LoVo (cell line): ENCODE measurements around the gene ZKSCAN7.
A peak's percentile ranks its signal among the peaks of the same experiment; 100 is the strongest.
"Not testable (repeated sequence)": the region's sequence is repeated elsewhere in the genome, so short reads cannot be mapped to it uniquely, and the experiment has no call there.

Experiments
- DNase-seq: peaks from one replicate; pipeline ENCODE4 v3.0.0-alpha.2; 2016; ENCODE audit warnings: low spot score

ZKSCAN7 gene

DNA sequence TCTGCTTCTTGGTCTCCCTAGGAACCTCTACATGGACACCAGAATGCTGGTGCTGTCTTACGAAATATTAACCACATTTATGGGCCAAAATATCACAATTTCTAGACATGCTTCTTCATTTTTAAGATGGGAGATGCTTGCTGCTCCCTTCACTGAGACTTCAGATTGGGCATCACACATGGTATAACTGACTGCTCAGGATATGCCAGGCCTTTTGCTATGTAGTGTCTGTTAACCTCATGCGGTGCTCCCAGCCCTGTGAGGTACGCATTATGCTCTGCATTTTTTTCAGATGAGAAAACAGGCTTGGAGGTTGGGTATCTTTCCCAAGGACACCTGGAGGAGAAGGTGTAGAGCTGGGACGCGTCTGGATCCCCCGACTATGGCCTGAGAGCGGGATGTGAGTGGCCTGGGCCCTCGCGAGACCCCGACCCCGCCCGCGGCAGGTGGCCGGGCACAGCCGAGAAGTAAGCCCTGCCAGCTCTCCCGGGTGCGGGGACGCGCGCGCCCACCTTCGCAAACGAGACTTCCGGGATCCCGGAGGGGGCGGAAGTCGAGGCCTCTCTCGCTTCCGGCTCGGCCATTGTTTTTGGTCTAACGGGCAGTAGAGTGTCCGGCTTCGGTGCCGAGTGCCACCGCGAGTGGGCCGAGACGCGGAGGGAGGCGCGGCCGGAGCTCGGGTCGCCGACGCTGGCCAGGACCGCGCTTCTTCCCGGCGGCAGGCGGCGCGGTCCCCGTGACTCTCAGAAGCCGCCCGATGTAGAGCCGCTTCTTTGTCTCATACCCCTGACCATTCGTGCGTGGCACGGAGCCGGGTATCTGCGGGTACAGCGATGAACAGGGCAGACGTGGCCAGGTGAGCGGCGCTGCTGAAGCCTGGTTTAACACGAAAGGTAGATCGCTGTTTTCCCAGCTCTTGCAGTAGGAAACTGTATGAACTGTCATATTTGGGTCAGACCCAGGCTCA, at the start of gene ZKSCAN7:
Gene ZKSCAN7 (plus strand): TSS at position 568 of the 967 bp plus-strand sequence. CDS start 1,855 bp downstream, outside the sequence.
- no peak for DNase-seq

DNA sequence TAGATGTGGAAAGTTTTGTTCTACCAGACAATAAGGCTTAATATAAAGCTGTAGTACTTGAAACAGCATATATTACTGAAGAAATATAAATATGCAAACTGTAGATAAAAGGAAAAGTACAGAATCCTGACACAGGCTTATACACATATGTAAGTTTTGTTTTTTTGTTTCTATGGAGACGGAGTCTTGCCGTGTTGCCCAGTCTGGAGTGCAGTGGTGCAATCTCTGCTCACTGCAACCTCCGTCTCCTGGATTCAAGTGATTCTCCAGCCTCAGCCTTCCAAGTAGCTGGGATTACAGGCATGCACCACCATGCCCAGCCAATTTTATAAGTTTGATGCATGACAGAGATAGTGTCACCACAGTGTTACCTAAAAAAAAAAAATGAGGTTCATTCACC, 48.4 kb upstream of the ZKSCAN7 start:
- DNase-seq, result no peak

DNA sequence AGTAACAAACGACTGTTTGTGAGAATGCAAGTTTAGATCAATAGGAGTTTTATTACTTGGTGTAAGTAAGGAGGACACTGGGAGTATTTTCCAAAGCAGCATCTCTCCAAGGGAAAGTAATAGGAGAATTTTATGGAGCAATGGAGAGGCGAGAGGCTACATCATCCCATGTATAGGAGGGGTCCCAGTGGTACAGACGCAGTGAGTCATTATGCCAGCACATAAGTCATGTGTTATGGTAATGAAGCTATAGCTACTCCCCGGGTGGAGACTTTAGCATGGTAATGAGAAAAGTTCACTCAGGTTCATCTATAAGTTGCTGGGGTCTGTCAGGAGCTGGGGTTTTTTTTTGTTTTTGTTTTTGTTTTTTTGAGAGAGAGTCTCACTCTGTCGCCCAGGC, 48.0 kb upstream of the ZKSCAN7 start:
- DNase-seq, result no peak

DNA sequence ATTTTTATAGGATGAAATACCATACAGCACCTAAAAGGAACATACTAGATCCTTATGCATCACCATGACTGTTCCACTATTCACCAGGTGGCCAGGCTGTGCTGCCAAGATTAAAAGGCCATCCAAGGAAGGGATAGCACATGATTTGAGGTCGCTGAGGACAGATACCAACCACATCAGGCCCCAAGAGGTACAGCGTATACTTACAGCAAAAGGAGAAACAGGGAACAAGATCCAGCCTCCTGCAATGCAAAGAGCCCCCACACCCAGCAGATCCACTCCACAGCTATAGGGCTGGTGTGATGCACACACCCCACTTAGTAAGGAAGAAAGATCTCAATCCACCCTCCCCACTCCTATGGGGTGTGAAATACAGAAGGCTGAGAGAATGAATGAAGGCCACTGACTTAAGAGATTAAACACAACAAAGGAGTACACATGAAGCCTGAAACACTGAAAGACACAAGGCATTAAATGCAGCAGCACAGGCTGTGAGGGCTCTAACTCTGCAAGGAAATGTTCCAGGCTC, 45.5 kb upstream of the ZKSCAN7 start:
- peak; percentile 2 for DNase-seq

DNA sequence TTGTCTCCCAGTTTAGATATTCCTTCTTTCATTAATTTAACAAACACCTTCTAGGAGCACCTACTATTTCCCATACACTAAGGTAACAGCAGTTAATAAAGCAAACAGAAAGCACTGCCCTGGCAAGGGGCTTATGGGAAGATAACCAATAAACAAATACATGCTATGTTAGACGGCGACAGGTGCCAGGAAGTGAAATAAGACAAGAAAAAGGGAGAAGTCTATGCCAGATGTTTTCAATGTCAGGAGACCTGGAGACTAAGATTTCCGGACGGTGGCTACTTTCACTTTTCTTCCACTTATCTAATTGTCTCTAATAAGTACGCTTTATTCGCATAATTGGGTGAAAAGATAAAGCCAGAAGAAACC, 45.0 kb upstream of the ZKSCAN7 start:
- peak; percentile 3 for DNase-seq

GRCh38 chr3:44511238-44511566, 43.8 kb upstream of the ZKSCAN7 start:
- no peak for DNase-seq

DNA sequence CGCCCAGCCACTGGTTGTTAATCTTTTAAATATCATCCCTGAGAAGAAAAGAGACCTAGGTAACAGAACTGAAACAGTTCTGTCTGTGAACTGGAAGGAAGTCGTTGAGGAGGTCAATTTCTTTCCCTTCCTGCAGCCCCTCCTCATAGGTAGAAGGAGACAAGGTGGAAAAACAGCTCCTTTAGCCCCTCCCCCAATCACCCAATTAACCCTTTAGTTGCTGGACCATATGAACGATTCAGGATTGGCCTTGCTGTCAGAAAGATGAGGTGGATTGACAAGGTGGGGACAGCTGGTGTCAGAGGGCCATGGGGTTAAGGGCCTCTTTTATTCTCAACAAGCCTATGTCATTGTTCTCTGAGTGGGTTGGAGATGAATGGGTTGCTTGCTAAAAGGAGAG, 41.5 kb upstream of the ZKSCAN7 start:
- DNase-seq, result no peak

DNA sequence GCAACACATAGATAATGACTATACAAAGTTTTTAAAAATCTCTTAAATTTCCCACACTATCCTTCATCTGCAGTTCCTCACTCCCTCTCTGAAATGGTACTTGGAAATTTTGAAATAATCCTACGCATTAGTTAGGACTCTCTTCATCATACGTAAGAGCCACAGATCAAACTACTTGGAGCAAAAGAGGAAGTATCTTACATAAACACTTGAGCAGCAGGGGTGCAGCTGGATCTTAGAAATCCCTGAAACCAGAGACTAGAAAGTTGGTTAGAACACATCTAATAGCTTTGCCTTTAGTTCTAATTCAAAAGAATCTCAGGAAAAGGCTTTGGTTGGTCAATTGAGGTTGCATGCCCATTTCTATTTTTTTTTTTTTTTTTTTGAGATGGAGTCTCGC, 38.8 kb upstream of the ZKSCAN7 start:
- DNase-seq, result no peak

DNA sequence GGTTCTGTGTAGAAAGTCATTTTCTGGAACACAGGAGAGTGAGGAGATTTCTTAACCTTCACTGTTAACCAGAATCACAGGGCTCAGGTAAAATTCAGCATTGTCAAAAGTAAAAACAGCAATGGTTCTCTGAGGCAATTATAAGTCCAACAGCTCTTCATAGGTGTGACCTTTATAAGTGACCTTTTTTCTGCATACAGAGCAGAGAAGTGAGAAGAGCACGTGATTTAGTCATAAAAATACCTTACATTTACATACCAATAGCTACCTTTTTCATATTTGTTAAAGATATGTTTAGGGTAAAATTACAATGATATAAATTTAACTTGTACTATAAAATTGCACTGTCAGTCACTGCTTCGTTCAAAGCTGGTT, 36.2 kb upstream of the ZKSCAN7 start:
- DNase-seq, result no peak

GRCh38 chr3:44521721-44522120, 33.3 kb upstream of the ZKSCAN7 start:
- DNase-seq, result no peak

- no peak for DNase-seq
These were observed 32.5 kb upstream of the ZKSCAN7 start for GRCh38 chr3:44522494-44522933.

DNA sequence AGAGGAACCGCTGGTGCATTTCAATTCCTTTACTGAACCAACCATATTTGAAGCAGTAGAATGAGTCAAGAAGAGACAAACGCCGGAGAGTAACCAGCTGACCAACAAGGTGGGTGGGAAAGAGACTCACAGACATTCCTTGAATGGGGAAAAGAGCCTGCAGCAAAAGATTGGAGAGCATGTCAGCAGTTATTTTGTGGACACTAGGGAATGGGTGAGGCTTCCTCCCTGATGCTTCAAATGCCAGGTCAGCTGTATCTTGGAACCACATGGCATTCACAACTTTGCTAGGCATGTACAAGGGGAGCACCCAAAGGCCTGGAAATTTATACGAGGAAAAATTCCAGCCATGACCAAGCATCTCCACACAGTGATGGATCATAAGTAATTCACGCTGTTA, 29.9 kb upstream of the ZKSCAN7 start:
- no peak for DNase-seq

- no peak for DNase-seq
These were observed 25.1 kb upstream of the ZKSCAN7 start for GRCh38 chr3:44529927-44530326.

DNA sequence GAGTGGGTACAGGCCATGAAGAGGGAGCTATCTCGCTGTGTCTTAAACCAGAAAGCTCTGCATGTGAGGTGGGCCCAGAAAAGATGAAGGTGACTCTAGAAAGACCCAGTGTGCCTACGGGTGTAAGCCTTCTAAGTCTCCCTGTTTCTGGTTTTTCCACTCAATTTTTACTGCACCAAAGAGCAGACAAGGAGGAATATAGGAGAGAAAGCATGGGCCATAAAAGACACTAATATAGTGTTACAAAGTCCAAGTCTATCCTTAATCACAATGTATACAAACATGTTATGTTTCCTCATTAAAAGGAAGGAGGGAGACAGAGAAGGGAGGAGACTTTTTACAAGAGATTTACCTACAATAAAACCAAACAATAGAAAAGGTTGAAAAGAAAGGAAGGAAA, 24.1 kb upstream of the ZKSCAN7 start:
- peak; percentile 28 for DNase-seq

DNA sequence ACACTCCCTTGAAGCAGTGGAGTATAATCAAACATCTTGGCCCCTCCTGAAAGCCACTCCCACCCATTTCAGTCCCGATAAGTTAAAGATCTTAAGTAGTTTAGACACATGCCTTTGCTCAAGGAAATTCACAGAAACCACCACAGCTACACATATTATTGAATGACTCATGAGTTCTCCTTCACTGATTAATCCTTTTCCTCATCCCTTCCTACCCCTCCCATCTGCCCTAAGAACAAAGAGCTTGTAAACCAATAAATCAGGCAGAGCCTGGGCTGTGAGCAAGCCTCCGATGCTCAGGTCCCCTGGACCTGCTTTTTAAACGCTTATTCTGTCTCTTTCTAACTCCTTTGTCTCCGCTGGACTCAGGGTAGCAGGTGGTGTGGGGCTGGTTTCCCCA, 20.3 kb upstream of the ZKSCAN7 start:
- peak; percentile 50 for DNase-seq

DNA sequence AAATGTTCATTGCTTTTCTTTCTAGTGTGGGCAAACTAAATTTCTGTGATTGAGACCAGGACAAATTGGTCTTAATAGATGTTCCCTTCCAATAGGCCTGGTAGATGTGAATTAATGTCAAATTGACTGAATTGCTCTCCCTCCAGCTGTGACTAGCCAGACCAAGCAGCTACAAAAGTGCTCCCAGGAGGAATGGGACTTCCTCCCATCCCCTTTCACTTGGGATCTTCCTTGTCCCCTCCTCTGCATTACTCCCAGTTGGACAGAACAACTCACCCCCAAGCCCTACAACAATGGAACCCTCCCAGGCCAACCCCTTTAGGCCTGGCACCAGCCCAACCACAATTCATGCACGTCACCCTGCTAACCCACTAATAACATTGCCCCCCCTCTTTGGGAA, 19.6 kb upstream of the ZKSCAN7 start:
- no peak for DNase-seq

GRCh38 chr3:44544811-44545210, 10.2 kb upstream of the ZKSCAN7 start:
- not testable (repeated sequence) for DNase-seq

GRCh38 chr3:44555723-44556122, 730 bp downstream of the ZKSCAN7 start:
- DNase-seq, result no peak

GRCh38 chr3:44557074-44557473, 2.1 kb downstream of the ZKSCAN7 start:
- no peak for DNase-seq

- DNase-seq, result no peak
These were observed 6.1 kb downstream of the ZKSCAN7 start for GRCh38 chr3:44561076-44561475.

DNA sequence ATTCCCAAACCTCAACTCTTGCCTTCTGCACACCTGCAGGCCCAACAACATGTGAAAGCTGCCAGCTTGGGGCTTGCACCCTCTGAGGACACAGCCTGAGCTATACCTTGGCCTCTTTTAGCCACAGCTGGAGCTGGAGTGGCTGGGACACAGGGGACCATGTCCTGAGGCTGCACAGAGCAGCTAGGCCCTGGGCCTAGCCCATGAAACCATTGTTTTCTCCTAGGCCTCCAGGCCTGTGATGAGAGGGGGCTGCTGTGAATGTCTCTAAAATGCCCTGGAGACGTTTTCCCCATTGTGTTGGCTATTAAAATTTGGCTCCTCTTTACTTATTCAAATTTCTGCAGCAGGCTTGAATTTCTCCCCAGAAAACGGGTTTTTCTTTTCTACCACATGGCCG, 7.2 kb downstream of the ZKSCAN7 start:
- DNase-seq, result no peak

- no peak for DNase-seq
These were observed 13.6 kb downstream of the ZKSCAN7 start for GRCh38 chr3:44568561-44568960.

DNA sequence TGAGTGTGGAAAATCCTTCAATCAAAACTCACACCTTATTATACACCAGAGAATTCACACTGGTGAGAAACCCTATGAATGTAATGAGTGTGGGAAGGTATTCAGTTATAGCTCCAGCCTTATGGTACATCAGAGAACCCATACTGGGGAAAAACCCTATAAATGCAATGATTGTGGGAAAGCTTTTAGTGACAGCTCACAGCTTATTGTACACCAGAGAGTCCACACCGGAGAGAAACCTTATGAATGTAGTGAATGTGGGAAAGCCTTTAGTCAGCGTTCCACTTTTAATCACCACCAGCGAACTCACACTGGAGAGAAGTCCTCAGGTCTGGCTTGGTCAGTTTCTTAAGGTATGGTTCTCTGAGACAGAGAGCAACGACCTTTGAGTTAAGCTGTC, 16.0 kb downstream of the ZKSCAN7 start:
- DNase-seq, result no peak

DNA sequence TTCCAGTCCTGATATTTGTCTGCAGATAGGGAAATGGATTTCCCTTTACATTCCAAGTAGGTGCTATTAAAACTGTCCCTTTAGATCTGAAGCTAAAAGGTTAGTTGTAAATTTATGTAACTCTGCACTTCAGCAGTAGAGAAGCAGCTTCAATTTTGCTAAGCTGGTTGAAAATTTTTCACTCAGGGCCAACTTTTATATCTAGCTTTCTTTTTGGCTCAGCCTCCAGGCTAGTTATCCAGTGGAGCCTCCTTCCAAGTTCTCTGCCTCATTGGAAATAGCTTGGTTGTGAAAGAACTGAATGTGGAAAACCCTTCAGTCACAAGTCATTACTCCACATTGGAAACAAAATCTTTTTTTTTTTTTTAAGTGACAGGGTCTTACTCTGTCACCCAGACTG, 21.6 kb downstream of the ZKSCAN7 start:
- DNase-seq, result no peak
